HG02798 (cell line): Measurements from ENCODE around the gene FBXO21.

ENCODE experiments used
- ATAC-seq: cut with Tn5 transposase; IDR thresholded peaks from one replicate; pipeline ENCODE4 v1.9.1; 2021; ENCODE audit warnings: mild to moderate bottlenecking; ENCODE audit not compliant: unreplicated experiment, poor library complexity

Gene FBXO21

DNA sequence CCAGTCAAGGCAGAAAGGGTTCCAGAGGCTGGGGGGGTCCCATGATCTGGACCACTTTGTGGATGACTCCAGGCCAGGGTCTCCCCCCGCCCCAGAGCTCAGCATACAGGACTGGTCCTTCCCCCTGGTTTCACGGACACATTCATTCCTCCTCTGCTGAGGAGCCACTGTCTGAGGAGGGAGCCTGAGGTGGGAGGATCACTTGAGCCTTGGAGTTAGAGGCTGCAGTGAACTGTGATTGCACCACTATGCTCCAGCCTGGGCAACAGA, 97.8 kb downstream of the FBXO21 start:
- ATAC-seq = no peak
